Right renal cortex interstitium (tissue), 3 donors: ENCODE results near the gene TFDP1. TPM values are rescaled to one million over a fixed set of nuclear protein-coding genes. Genes with fewer than 3 reads are reported as not detected.
A peak's percentile ranks its signal among the peaks of the same experiment; 100 is the strongest.
"Not testable (repeated sequence)": the region's sequence is repeated elsewhere in the genome, so short reads cannot be mapped to it uniquely, and the experiment has no call there.

Source experiments
- DNase-seq, 3 donors: peaks; one replicate each; pipeline ENCODE4 v3.0.0-alpha.2; 2013; ENCODE audit warnings: low read depth in 3 of 3, low spot score in 2 of 3
- polyA plus RNA-seq, 3 donors: library from polyadenylated mRNA; unstranded; fragments of 120-200 nt; gene quantifications; one replicate each; pipeline ENCODE4 v1.2.1, GENCODE V29; 2013; ENCODE audit not compliant: insufficient read length in 3 of 3

Gene TFDP1
- polyA plus RNA-seq, 3 donors: 78.8 to 92.5 (median 89.8) TPM

- no peak for DNase-seq
Measured at GRCh38 chr13:113610266-113610665, 25.7 kb downstream of the TFDP1 start.

DNA sequence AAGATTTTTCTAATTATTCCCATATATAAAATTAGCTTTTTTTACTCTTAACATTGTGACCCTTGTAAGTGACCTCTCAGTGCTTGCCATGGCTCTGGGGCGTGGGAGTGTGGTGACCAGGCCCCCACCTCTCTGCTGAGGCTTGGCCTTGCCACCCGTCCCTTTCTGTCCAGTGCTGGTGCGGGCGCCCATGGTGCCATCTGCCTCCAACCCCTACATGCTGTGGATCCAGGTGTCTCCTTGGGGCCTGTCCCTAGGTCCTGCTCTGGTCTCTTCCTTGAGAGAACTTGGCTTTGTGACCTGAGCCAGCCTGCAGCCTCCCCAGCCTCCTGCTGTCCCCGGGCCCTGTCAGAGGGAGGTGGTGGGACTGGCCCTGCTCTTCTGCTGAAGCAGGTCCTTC is 27.4 kb downstream of the TFDP1 start:
- no peak for DNase-seq

GRCh38 chr13:113612607-113613006 is 28.1 kb downstream of the TFDP1 start:
- no peak for DNase-seq

DNA sequence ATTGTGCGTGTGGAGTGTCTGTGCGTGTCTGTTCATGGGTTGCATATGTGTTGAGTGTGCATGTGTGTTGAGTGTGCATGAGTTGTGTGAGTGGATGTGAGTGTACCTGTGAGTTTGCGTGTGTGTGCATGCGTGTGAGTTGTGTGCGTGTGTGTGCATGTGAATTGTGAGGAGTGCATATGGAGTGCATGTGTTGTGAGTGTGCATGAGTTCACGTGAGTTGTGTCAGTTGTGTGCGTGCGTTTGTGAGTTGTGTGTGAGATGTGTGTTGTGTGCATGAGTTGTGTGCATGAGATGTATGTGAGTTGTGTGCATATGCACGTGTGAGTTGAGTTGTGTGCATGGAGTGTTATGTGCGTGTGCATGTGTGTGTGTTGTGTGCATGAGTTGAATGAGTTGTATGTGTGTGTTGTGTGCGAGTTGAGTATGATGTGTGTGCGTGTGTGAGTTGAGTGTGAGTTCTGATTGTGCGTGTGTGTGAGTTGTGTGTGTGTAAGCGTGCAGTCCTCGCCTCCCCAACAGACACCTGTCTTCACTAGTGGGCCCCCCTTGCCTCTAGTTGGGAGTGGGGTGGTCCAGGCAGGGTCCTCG is 29.3 kb downstream of the TFDP1 start:
- DNase-seq: no peak

DNA sequence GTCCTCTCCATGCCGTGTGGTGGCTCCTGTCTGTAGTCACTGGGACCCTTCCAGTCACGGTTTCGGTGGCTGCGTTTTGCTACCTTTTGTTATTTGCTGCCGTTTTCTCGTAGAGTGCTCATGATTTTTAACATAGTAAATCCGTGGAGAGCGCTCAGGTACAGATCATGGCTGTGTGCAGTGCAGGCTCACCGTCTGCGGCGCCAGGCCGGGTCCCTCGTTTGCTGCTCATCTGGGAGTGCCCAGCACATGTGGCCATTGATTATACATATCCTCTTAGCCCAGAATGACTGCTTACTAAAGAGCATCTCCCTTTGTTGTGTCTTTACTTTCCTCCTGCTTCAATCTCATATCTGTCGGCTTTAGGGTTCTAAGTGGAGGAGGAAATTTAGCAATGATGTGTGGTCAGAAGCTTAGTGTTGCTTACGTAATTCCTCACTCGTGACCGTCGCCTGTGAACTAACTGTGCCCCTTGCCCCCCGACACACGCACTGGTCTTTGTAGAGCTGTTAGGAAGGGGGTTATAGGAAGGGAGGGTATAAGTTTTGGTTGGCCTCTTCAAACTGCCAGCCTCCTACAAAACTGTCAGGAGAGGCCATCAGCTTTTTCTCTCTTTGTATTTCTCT is 31.8 kb downstream of the TFDP1 start:
- DNase-seq: peak in 1 of 3 donors; percentile 23

DNA sequence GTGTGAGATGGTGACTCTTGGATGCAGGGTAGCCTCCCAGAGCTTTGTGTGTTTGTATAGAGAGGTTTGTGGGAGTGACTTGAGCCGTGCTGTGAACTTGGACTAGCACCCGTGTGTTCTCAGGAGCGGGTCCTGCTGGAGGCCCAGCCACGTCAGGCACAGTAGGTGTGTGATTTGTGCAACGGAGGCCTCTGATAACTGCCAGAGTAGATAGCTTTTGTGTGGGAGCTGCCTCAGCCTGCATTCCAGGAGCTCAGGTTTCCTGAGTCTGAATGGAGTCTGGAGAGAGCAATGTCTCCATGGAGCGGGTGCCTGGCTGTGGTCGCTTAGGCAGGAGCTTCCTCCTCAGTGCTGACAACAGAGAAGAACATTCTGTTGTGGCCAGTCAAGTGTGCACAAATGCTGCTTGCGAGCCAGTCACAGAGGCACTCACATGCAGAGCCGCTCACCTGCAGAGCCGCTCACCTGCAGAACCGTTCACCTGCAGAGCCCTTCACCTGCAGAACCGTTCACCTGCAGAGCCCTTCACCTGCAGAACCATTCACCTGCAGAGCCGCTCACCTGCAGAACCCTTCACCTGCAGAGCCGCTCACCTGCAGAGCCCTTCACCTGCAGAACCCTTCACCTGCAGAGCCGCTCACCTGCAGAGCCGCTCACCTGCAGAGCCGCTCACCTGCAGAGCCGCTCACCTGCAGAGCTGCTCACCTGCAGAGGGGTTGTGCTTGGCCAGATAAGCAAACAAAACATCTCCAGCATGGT is 32.6 kb downstream of the TFDP1 start:
- peak; percentile 53 to 80 (median 63) for DNase-seq

DNA sequence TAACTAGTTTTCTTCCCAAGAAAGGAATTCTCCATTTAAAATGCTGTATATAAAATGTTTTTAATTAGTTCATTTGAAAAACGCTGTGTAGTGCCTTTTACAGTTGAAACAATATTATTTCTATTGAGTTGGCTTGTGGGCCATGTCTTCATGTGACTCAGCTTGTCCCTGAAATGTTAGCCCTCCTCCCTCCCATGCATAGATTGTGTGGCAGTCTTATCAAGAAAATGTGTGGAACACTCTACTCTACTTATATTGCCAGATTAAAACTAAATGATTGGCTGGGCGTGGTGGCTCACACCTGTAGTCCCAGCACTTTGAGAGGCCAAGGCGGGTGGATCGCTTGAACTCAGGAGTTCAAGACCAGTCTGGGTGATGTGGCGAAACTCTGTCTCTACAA is 33.4 kb downstream of the TFDP1 start:
- no peak for DNase-seq

- DNase-seq: no peak
Measured at GRCh38 chr13:113618455-113618854, 33.9 kb downstream of the TFDP1 start.

GRCh38 chr13:113620036-113620796 is 35.7 kb downstream of the TFDP1 start:
- no peak for DNase-seq

DNA sequence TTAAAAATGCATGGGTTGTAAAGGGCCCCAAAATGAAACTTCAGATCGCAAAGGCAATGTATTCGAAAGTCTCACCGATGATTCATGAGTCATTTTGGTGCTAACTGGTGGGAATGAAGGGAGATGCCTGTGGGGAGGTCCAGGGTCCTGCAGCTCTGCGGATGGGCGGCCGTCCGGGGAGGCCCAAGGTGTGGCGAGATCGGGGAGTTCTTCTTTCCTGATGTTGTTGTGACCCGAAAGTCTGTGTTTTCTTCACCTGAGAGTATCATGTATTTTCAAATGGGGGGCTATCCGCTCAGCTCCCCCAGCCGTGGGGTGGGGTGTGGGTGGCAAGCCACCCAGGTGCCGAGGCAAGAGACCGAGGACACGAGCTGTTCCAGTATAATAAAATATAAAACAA is 36.5 kb downstream of the TFDP1 start:
- no peak for DNase-seq

DNA sequence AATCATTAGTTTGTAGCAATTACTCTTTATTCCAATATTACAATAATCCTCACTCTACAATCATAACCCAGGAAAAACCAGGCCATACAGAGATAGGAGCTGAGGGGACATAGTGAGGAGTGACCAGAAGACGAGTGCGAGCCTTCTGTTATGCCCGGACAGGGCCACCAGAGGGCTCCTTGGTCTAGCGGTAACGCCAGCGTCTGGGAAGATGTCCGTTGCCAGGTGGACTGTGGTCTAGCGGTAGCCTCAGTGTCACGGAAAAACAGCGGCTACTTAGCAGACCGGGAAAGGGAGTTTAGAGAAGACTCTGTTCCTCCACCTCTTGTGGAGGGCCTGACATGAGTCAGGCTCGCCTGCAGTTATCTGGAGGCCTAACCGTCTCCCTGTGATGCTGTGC is 36.9 kb downstream of the TFDP1 start:
- not testable (repeated sequence) for DNase-seq

DNA sequence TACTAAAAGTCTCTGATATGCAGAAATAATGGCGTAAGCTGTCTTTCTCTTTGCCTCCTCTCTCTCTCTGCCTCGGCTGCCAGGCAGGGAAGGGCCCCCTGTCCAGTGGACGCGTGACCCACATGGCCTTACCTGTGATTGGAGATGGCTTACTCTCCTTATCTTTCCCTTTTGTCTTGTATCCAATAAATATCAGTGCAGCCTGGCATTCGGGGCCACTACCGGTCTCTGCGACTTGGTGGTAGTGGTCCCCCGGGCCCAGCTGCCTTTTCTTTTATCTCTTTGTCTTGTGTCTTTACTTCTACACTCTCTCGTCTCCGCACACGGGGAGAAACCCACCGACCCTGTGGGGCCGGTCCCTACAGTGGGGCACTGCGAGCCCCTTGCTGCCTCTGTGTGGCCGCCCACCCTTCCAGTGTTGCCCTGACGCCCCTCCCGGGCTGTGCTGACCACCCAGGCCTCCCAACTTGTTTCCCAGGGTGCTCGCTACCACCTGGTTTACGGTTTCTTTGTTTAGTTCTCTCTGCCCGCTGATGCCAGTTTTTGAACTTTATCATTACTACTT is 37.5 kb downstream of the TFDP1 start:
- not testable (repeated sequence) for DNase-seq

GRCh38 chr13:113622791-113623490 is 38.4 kb downstream of the TFDP1 start:
- no peak for DNase-seq

- no peak for DNase-seq
Measured at GRCh38 chr13:113623491-113624234, 39.1 kb downstream of the TFDP1 start.

DNA sequence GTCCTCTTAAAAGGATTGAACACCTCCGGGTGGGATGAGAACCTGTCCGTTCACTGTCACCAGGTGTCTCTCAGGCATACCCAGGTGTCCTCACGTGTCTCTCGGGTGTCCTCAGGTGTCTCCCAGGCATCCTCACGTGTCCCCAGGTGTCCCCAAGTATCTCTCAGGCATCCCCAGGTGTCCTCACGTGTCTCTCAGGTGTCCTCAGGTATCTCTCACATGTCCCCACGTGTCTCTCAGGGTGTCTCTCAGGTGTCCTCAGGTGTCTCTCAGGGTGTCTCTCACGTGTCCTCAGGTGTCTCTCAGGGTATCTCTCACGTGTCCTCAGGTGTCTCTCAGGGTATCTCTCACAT is 39.7 kb downstream of the TFDP1 start:
- no peak for DNase-seq

- not testable (repeated sequence) for DNase-seq
Measured at GRCh38 chr13:113624640-113625304, 40.2 kb downstream of the TFDP1 start.

DNA sequence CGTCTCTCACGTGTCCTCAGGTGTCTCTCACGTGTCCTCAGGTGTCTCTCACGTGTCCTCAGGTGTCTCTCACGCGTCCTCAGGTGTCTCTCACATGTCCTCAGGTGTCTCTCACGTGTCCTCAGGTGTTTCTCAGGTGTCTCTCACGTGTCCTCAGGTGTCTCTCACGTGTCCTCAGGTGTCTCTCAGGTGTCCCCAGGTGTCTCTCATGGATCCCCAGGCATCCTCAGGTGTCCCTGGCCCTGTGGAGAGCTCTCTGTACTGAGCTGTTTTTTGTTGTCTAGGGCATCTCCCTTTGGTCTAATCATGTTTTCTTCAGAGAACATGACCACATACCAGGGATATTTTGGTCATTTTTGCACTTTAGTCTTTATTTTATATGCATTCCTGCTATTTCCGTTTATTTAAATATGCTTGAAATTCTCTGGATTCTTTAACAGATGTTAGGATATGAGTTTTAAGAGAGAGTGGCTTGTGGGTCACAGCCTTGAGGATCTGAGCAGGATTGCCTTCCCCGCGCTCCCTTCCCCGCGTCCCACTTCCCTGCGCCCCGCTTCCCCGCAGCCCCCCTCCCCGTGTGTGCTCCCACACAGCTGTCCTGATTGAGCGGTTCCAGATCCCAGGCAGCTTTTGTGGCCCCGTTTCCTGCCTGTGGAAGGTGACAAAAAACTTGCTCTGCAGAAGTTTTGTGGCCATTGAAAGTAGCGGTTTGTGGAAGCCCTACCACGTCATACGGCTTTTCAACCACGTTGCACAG is 41.6 kb downstream of the TFDP1 start:
- no peak for DNase-seq

GRCh38 chr13:113627136-113627535 is 42.6 kb downstream of the TFDP1 start:
- DNase-seq: no peak
